AG04449 (cell line): ENCODE data around the gene COG5.

Experiments used
- CTCF ChIA-PET: fragments of 350-600 bp; formaldehyde crosslinking; extraction: SDS; loops from one replicate; lab custom pipeline; 2021; ENCODE audit warnings: antibody characterized with exemption; lab: Yijun Ruan, JAX
- POLR2A ChIA-PET: fragments of 400-600, 350-600 bp; formaldehyde crosslinking; extraction: SDS; loops from one replicate; lab custom pipeline; 2020; ENCODE audit warnings: antibody characterized with exemption, inconsistent platforms; lab: Yijun Ruan, JAX
- DNase-seq: peaks from one replicate; pipeline ENCODE4 v3.0.0-alpha.2; 2010; ENCODE audit warnings: low read depth, low spot score
- H3K4me3 ChIP-seq: 2 replicates; pipeline ENCODE4 v1.5.1; 2011; ENCODE audit warnings: low read depth, mild to moderate bottlenecking, control low read depth, low read length
- TF ChIP-seq, protein P1 (sequence below): IDR thresholded peaks from one replicate; pipeline ENCODE4 v1.5.1; 2011; ENCODE audit warnings: mild to moderate bottlenecking, moderate library complexity, low read length, control low read depth, inconsistent platforms; ENCODE audit not compliant: insufficient read depth; ENCODE audit errors: missing control alignments

The COG5 gene

GRCh38 chr7:107330478-107330877 lies 233.2 kb downstream of the COG5 start:
- ChIA-PET CTCF (no interaction called here), POLR2A (interaction anchor here (0.7 kb wide), 1 partner anchor 136 kb away, joined by 4 read pairs; no protein-coding TSS in a partner anchor)
- H3K4me3 ChIP-seq: no peak overlapping the region
- TF ChIP-seq, protein P1, sequence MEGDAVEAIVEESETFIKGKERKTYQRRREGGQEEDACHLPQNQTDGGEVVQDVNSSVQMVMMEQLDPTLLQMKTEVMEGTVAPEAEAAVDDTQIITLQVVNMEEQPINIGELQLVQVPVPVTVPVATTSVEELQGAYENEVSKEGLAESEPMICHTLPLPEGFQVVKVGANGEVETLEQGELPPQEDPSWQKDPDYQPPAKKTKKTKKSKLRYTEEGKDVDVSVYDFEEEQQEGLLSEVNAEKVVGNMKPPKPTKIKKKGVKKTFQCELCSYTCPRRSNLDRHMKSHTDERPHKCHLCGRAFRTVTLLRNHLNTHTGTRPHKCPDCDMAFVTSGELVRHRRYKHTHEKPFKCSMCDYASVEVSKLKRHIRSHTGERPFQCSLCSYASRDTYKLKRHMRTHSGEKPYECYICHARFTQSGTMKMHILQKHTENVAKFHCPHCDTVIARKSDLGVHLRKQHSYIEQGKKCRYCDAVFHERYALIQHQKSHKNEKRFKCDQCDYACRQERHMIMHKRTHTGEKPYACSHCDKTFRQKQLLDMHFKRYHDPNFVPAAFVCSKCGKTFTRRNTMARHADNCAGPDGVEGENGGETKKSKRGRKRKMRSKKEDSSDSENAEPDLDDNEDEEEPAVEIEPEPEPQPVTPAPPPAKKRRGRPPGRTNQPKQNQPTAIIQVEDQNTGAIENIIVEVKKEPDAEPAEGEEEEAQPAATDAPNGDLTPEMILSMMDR: no peak
- no peak for DNase-seq

GRCh38 chr7:107327986-107328569 lies 235.6 kb downstream of the COG5 start:
- POLR2A ChIA-PET: no interaction called here
- TF ChIP-seq, protein P1: no peak
- CTCF ChIA-PET: no interaction called here
- no peak overlapping the region for H3K4me3 ChIP-seq
- DNase-seq: peak; percentile 17

DNA sequence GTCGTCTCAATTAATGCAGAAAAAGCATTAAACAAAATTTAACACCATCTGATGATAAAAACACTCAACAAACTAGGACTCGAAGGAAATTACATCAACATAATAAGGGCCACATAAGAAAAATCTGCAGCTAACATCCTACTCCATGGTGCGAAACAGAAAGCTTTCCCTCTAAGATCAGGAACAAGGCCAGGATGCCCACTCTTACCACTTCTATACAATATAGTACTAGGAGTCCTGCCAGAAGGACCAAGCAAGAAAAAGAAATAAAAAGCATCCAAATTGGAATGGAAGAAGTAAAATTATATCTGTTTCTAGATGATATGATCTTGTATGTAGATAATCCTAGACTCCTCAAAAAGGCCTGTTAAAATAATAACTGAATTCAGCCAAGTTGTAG lies 237.7 kb downstream of the COG5 start:
- ChIA-PET CTCF (no interaction called here), POLR2A (no interaction called here)
- no peak for DNase-seq
- no peak overlapping the region for H3K4me3 ChIP-seq
- TF ChIP-seq, protein P1: no peak

DNA sequence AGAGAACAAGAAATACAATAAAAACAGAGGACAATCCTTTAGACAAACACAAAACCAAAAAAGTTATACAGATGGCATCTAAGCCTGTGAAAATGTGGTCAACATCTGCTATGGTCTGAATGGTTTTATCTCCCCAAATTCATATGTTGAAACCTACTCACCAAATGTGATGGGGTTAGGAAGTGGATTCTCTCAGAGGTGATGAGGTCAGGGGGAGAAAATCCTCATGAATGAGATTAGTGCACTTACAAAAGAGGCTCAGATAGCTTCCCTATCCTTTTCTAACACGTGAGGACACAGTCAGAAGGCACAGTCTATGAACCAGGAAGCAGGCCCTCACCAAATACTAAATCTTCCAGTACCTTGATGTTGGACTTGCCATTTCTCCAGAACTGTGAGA lies 241.7 kb downstream of the COG5 start:
- H3K4me3 ChIP-seq: no peak overlapping the region
- TF ChIP-seq, protein P1: no peak
- CTCF ChIA-PET: no interaction called here
- no peak for DNase-seq
- POLR2A ChIA-PET: no interaction called here

DNA sequence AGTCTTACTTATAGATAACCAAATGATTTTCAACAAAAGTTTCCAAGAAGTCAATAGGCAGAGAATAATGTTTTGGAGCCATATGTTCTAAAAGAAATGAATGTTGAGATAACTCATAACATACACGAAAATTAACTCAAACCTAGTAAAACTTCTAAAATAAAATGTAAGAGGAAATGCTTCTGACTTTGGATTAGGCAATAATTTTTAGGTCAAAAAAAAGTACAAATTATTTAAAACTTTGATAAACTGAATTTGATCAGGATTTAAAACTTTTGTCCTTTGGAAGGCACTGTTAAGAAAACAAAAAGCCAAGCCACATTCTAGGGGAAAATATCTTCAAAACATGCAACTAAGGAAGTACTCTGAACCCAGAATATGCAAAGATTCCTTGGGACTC lies 242.1 kb downstream of the COG5 start:
- DNase-seq: no peak
- POLR2A ChIA-PET: no interaction called here
- H3K4me3 ChIP-seq: no peak overlapping the region
- CTCF ChIA-PET: no interaction called here
- TF ChIP-seq, protein P1: no peak

- no peak overlapping the region for H3K4me3 ChIP-seq
- CTCF ChIA-PET: no interaction called here
- DNase-seq: no peak
- TF ChIP-seq, protein P1: no peak
- POLR2A ChIA-PET: no interaction called here
Observed at GRCh38 chr7:107319724-107320228, 243.9 kb downstream of the COG5 start.
